HEK293T (cell line): ENCODE results near the gene ZNF184.

Experiments
- BHLHE40 ChIP-seq: fragments of 450-650 bp; IDR thresholded peaks from 2 replicates; pipeline ENCODE4 v1.6.1; 2016; ENCODE audit warnings: mild to moderate bottlenecking, moderate library complexity, borderline replicate concordance
- CTBP1 ChIP-seq: fragments of 450-650 bp; IDR thresholded peaks from 2 replicates; pipeline ENCODE4 v1.6.1; 2016; ENCODE audit warnings: borderline replicate concordance
- ELF4 ChIP-seq: fragments of 450-650 bp; IDR thresholded peaks from 2 replicates; pipeline ENCODE4 v1.6.1; 2017; ENCODE audit warnings: antibody characterized with exemption
- FOXA1 ChIP-seq: fragments of 450-650 bp; IDR thresholded peaks from 2 replicates; pipeline ENCODE4 v1.6.1; 2016; ENCODE audit warnings: mild to moderate bottlenecking
- FOXK2 ChIP-seq: fragments of 450-650 bp; IDR thresholded peaks from 2 replicates; pipeline ENCODE4 v1.6.1; 2016; ENCODE audit warnings: mild to moderate bottlenecking
- FOXM1 ChIP-seq: fragments of 450-650 bp; IDR thresholded peaks from 2 replicates; pipeline ENCODE4 v1.6.1; 2017; ENCODE audit warnings: mild to moderate bottlenecking, borderline replicate concordance
- HDGF ChIP-seq: fragments of 450-650 bp; IDR thresholded peaks from 2 replicates; pipeline ENCODE4 v1.6.1; 2017; ENCODE audit warnings: antibody characterized with exemption, borderline replicate concordance
- LEF1 ChIP-seq: fragments of 450-650 bp; IDR thresholded peaks from 2 replicates; pipeline ENCODE4 v1.6.1; 2017; ENCODE audit warnings: mild to moderate bottlenecking, borderline replicate concordance
- NFRKB ChIP-seq: fragments of 450-650 bp; IDR thresholded peaks from 2 replicates; pipeline ENCODE4 v1.6.1; 2016; ENCODE audit warnings: mild to moderate bottlenecking, moderate library complexity
- PKNOX1 ChIP-seq: fragments of 450-650 bp; IDR thresholded peaks from 2 replicates; pipeline ENCODE4 v1.6.1; 2016
- SP1 ChIP-seq: fragments of 450-650 bp; IDR thresholded peaks from 2 replicates; pipeline ENCODE4 v1.6.1; 2017
- SUZ12 ChIP-seq: fragments of 450-650 bp; IDR thresholded peaks from 2 replicates; pipeline ENCODE4 v1.6.1; 2016; ENCODE audit warnings: mild to moderate bottlenecking
- TARDBP ChIP-seq: fragments of 450-650 bp; IDR thresholded peaks from 2 replicates; pipeline ENCODE4 v1.6.1; 2016
- ZNF384 ChIP-seq: fragments of 450-650 bp; IDR thresholded peaks from 2 replicates; pipeline ENCODE4 v1.6.1; 2016

- TF ChIP-seq ELF4 (no peak), HDGF (no peak), TARDBP (no peak), CTBP1 (0 out of 2 replicates have a peak, but pooled peaks have one; percentile 5), SP1 (no peak), NFRKB (no peak), FOXA1 (no peak), FOXM1 (no peak), PKNOX1 (no peak), SUZ12 (no peak), ZNF384 (no peak), FOXK2 (no peak), BHLHE40 (no peak), LEF1 (no peak)
Measured at GRCh38 chr6:27478706-27479318, 5.9 kb upstream of the ZNF184 start.
